HG03442 (cell line): ENCODE data around the gene ERCC4.
A peak's percentile ranks its signal among the peaks of the same experiment; 100 is the strongest.
"Not testable (repeated sequence)": the region's sequence is repeated elsewhere in the genome, so short reads cannot be mapped to it uniquely, and the experiment has no call there.

Source experiments
- ATAC-seq: cut with Tn5 transposase; IDR thresholded peaks from one replicate; pipeline ENCODE4 v1.9.1; 2021; ENCODE audit warnings: mild to moderate bottlenecking, moderate library complexity; ENCODE audit not compliant: unreplicated experiment

Gene ERCC4

GRCh38 chr16:13919683-13920509 lies at the start of gene ERCC4:
Gene ERCC4, plus strand, starts transcription at chr16:13920154. Its CDS starts 12 bp downstream, at chr16:13920166.
- ATAC-seq: peak; percentile 99

- no peak for ATAC-seq
Observed at GRCh38 chr16:13873835-13874438, 46.0 kb upstream of the ERCC4 start.

GRCh38 chr16:13875614-13876284 lies 44.2 kb upstream of the ERCC4 start:
- no peak for ATAC-seq

GRCh38 chr16:13883276-13883675 lies 36.7 kb upstream of the ERCC4 start:
- ATAC-seq: no peak

- ATAC-seq: no peak
Observed at GRCh38 chr16:13883881-13884280, 36.1 kb upstream of the ERCC4 start.

- ATAC-seq: no peak
Observed at GRCh38 chr16:13885700-13886099, 34.3 kb upstream of the ERCC4 start.

GRCh38 chr16:13886608-13887007 lies 33.3 kb upstream of the ERCC4 start:
- no peak for ATAC-seq

GRCh38 chr16:13889323-13889722 lies 30.6 kb upstream of the ERCC4 start:
- not testable (repeated sequence) for ATAC-seq

GRCh38 chr16:13892301-13892700 lies 27.7 kb upstream of the ERCC4 start:
- ATAC-seq: no peak

GRCh38 chr16:13895516-13895915 lies 24.4 kb upstream of the ERCC4 start:
- ATAC-seq: no peak

- no peak for ATAC-seq
Observed at GRCh38 chr16:13896543-13897182, 23.3 kb upstream of the ERCC4 start.

GRCh38 chr16:13897806-13898205 lies 22.1 kb upstream of the ERCC4 start:
- ATAC-seq: no peak

- no peak for ATAC-seq
Observed at GRCh38 chr16:13898233-13898632, 21.7 kb upstream of the ERCC4 start.

GRCh38 chr16:13902052-13902451 lies 17.9 kb upstream of the ERCC4 start:
- ATAC-seq: no peak

- no peak for ATAC-seq
Observed at GRCh38 chr16:13902677-13903076, 17.3 kb upstream of the ERCC4 start.

GRCh38 chr16:13904179-13904691 lies 15.7 kb upstream of the ERCC4 start:
- no peak for ATAC-seq

- not testable (repeated sequence) for ATAC-seq
Observed at GRCh38 chr16:13904822-13905221, 15.1 kb upstream of the ERCC4 start.

- no peak for ATAC-seq
Observed at GRCh38 chr16:13906168-13907089, 13.5 kb upstream of the ERCC4 start.

GRCh38 chr16:13907431-13907830 lies 12.5 kb upstream of the ERCC4 start:
- ATAC-seq: no peak

- ATAC-seq: no peak
Observed at GRCh38 chr16:13909069-13909468, 10.9 kb upstream of the ERCC4 start.
